Smooth muscle cell (in vitro differentiated cells): ENCODE results near the gene FUBP3. TPM values are rescaled to one million over a fixed set of nuclear protein-coding genes. Genes with fewer than 3 reads are reported as not detected.

Source experiments
- DNase-seq: peaks from one replicate; lab custom pipeline; 2025; ENCODE audit not compliant: unreplicated experiment; lab: John Stamatoyannopoulos, UW
- H2AFZ ChIP-seq: fragments of 200-600 bp; sonication (generic); 2 replicates; pipeline ENCODE4 v1.6.0; 2016; ENCODE audit warnings: antibody characterized with exemption, low read depth, mild to moderate bottlenecking
- H3F3A ChIP-seq: fragments of 200-600 bp; sonication (generic); 2 replicates; pipeline ENCODE4 v1.6.0; 2017; ENCODE audit warnings: antibody characterized with exemption, low read depth
- H3K27ac ChIP-seq: fragments of 200-600 bp; sonication (generic); 2 replicates; pipeline ENCODE4 v1.5.1; 2016; ENCODE audit warnings: low read depth, mild to moderate bottlenecking
- H3K27me3 ChIP-seq: fragments of 200-600 bp; sonication (generic); 2 replicates; pipeline ENCODE4 v1.6.1; 2016; ENCODE audit warnings: low read depth, mild to moderate bottlenecking
- H3K36me3 ChIP-seq: fragments of 200-600 bp; sonication (generic); 2 replicates; pipeline ENCODE4 v1.5.1; 2016; ENCODE audit warnings: low read depth
- H3K4me1 ChIP-seq: fragments of 200-600 bp; sonication (generic); 2 replicates; pipeline ENCODE4 v1.5.1; 2016; ENCODE audit warnings: low read depth
- H3K4me2 ChIP-seq: fragments of 200-600 bp; sonication (generic); 2 replicates; pipeline ENCODE4 v1.6.0; 2016; ENCODE audit warnings: mild to moderate bottlenecking
- H3K4me3 ChIP-seq: fragments of 200-600 bp; sonication (generic); 2 replicates; pipeline ENCODE4 v1.5.1; 2016; ENCODE audit warnings: mild to moderate bottlenecking
- H3K79me2 ChIP-seq: fragments of 200-600 bp; sonication (generic); 2 replicates; pipeline ENCODE4 v1.6.0; 2016; ENCODE audit warnings: low read depth, mild to moderate bottlenecking
- H3K9ac ChIP-seq: fragments of 200-600 bp; sonication (generic); 2 replicates; pipeline ENCODE4 v1.6.0; 2016; ENCODE audit warnings: low read depth
- H3K9me3 ChIP-seq: fragments of 200-600 bp; sonication (generic); replicated peaks from 2 replicates; pipeline ENCODE4 v1.5.1; 2016; ENCODE audit warnings: low read depth
- H4K20me1 ChIP-seq: fragments of 200-600 bp; sonication (generic); 2 replicates; pipeline ENCODE4 v1.6.0; 2016; ENCODE audit warnings: low read depth
- WGBS: methylation state at CpG from one replicate; pipeline ENCODE4 v1.1.7; 2016; ENCODE audit warnings: low lambda C conversion rate; 5-methylcytosine and 5-hydroxymethylcytosine counted together
- polyA plus RNA-seq: library from polyadenylated mRNA; unstranded; fragments of >200 nt; fragmentation: Nextera tagmentation; extraction: Ambion mirVana; gene quantifications from 2 replicates; pipeline ENCODE4 v1.2.1, GENCODE V29; 2016
- total RNA-seq: library from RNA; depleted of rRNA; stranded (reverse); fragments of >200 nt; gene quantifications from 2 replicates; pipeline ENCODE4 v1.2.3, GENCODE V29; 2014
- TF ChIP-seq, protein P1 (sequence below): fragments of 200-600 bp; sonication (generic); IDR thresholded peaks from 2 replicates; pipeline ENCODE4 v1.5.1; 2017; ENCODE audit warnings: borderline replicate concordance, mild to moderate bottlenecking, antibody characterized with exemption; ENCODE audit not compliant: insufficient read depth, poor library complexity, severe bottlenecking

The FUBP3 gene
- total and polyA plus RNA-seq, 2 experiments from 2014 or later, result 46.9 to 52.5 TPM

DNA sequence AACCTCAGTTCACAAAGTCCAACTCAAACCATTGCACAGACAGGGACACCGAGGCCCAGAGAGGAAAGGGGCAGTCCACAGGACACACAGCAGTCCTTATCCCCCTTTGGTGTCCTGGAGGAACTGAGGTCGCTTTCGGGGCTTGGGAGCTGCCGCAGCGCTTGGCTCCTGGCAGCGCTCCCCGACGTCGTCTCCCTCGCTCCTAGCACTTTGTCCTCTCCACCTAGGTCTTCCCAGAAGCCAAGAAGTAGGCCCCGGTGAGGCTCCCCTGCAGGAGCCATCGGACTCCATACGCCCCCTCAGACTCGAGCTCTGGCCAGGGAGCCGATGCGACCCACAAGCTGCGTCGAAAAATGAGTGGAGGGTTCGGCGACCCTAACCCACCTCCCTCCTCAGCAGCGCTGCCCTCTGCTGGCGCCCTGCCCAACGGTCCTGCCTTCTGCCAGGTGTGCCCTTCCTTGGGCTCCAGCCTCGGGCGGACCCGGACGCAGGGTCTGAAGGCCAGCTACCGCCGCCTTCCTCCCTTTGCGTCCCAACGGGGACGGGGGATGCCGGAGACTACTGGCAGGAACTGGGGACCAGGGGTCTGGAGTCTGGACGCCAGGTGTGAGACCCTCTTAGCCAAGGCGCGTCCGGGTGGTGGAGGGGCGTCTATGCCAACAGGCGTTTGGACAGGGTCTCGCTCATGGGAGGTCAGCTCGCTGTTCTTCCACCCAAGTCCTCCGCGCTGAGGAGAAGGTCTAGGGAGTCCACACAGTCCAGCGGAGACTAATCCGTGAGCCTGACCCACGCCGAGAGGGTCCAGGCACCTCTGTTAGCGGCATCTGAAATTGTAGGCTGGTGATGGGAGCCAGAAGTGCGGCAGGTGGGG lies 83.0 kb downstream of the FUBP3 start:
- peaks cover 47% of the 10 kb centered on the region for H3K4me1 ChIP-seq
- WGBS, result 10% methylated on average over 49 of the region's 49 CpGs
- no peak overlapping the region for H2AFZ ChIP-seq
- peaks cover 7% of the 10 kb centered on the region for H4K20me1 ChIP-seq
- TF ChIP-seq, protein P1, sequence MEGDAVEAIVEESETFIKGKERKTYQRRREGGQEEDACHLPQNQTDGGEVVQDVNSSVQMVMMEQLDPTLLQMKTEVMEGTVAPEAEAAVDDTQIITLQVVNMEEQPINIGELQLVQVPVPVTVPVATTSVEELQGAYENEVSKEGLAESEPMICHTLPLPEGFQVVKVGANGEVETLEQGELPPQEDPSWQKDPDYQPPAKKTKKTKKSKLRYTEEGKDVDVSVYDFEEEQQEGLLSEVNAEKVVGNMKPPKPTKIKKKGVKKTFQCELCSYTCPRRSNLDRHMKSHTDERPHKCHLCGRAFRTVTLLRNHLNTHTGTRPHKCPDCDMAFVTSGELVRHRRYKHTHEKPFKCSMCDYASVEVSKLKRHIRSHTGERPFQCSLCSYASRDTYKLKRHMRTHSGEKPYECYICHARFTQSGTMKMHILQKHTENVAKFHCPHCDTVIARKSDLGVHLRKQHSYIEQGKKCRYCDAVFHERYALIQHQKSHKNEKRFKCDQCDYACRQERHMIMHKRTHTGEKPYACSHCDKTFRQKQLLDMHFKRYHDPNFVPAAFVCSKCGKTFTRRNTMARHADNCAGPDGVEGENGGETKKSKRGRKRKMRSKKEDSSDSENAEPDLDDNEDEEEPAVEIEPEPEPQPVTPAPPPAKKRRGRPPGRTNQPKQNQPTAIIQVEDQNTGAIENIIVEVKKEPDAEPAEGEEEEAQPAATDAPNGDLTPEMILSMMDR, result no peak
- no peak overlapping the region for H3K4me2 ChIP-seq
- H3K9me3 ChIP-seq, result no peaks in the 10 kb centered on the region
- H3K27ac ChIP-seq, result no peak overlapping the region
- H3K9ac ChIP-seq, result no peak overlapping the region
- DNase-seq, result no peak
- H3K36me3 ChIP-seq, result no peaks in the 10 kb centered on the region
- no peaks in the 10 kb centered on the region for H3K79me2 ChIP-seq
- H3F3A ChIP-seq, result no peaks in the 10 kb centered on the region
- H3K27me3 ChIP-seq, result peaks cover 100% of the 10 kb centered on the region
- H3K4me3 ChIP-seq, result no peak overlapping the region

DNA sequence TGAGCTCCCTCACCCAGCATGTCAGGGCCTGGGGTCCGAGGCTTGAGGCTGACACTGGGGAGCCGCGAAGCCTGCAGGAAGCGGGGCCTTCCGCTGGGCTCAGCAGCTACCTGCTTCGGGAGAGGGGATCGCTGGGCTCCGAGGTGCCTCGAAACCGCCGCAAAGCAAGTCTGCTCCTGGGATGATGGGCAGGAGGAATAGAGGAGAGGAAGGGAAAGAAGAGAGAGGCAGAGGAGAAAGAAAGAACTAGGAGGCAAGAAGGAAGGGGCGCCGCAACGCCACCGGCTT lies 83.5 kb downstream of the FUBP3 start:
- no peak overlapping the region for H3K4me2 ChIP-seq
- peaks cover 100% of the 10 kb centered on the region for H3K27me3 ChIP-seq
- TF ChIP-seq, protein P1, result no peak
- no peaks in the 10 kb centered on the region for H3F3A ChIP-seq
- H3K36me3 ChIP-seq, result no peaks in the 10 kb centered on the region
- no peak overlapping the region for H3K4me3 ChIP-seq
- H3K9ac ChIP-seq, result no peak overlapping the region
- DNase-seq, result no peak
- H4K20me1 ChIP-seq, result peaks cover 7% of the 10 kb centered on the region
- H3K4me1 ChIP-seq, result peaks cover 47% of the 10 kb centered on the region
- WGBS, result 11% methylated on average over 14 of the region's 15 CpGs
- no peak overlapping the region for H3K27ac ChIP-seq
- H3K79me2 ChIP-seq, result no peaks in the 10 kb centered on the region
- H3K9me3 ChIP-seq, result no peaks in the 10 kb centered on the region
- H2AFZ ChIP-seq, result no peak overlapping the region

DNA sequence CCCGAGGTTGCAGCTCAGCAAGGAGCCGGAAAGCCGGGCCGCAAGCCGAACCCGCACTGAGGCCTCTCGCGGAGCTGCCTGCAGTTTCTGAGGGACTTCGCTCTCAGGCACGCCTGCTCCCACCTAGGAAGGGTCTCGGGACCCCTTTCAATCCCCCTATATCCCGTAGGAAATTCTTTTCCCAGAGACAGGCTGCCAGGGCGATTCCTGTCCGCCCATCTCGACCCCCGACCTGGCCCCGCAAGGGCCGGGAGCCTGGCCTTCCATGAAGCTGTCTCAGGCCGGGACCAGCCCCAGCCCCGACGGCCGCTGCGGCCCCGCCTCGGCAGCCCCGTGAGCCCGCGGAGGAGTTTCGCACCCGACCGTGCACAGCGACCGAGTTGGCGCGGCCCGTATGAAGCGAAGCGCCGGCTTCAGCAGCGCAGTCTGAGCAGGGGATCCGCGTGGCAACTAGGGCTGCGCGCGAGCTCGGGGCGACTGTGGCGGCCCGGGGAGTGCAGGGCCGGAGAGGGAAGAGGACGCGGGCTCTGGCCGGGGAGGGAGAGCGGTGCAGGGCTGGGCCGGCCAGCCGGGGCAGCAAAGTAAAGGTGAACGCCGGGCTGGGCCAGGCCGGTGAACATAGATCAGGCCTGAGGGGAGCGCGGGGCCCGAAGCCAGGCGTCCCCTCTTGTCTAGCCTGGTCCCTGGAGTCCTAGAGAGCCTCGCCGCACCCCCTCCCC lies 84.0 kb downstream of the FUBP3 start:
- TF ChIP-seq, protein P1, result no peak
- H3K9me3 ChIP-seq, result no peaks in the 10 kb centered on the region
- H3K4me2 ChIP-seq, result peak overlapping the region; percentile 45
- H3K79me2 ChIP-seq, result no peaks in the 10 kb centered on the region
- WGBS, result 4% methylated on average over 50 of the region's 65 CpGs
- peaks cover 47% of the 10 kb centered on the region for H3K4me1 ChIP-seq
- peaks cover 100% of the 10 kb centered on the region for H3K27me3 ChIP-seq
- H3K9ac ChIP-seq, result no peak overlapping the region
- no peak overlapping the region for H3K4me3 ChIP-seq
- no peaks in the 10 kb centered on the region for H3F3A ChIP-seq
- peaks cover 7% of the 10 kb centered on the region for H4K20me1 ChIP-seq
- H3K27ac ChIP-seq, result no peak overlapping the region
- DNase-seq, result no peak
- H2AFZ ChIP-seq, result no peak overlapping the region
- H3K36me3 ChIP-seq, result no peaks in the 10 kb centered on the region
